Adrenal gland (tissue), 5 donors: ENCODE data around the gene CEACAM3.

Experiments used
- POLR2A ChIP-seq, 2 donors: fragments of 450-650 bp; IDR thresholded peaks; one replicate each; pipeline ENCODE4 v1.6.1; 2017; ENCODE audit warnings: antibody characterized with exemption in 2 of 2, mild to moderate bottlenecking in 2 of 2, moderate library complexity in 1 of 2
- TF ChIP-seq, protein P1 (sequence below), 6 experiments: fragments of 450-650 bp in 4 of 6; fragments of 200-600 bp in 2 of 6; sonication (generic) in 1 of 6; IDR thresholded peaks; 1 replicate in 5 of 6; 2 replicates in 1 of 6; pipeline versions ENCODE4 v1.5.1 to v1.8.0; 2016 to 2021; ENCODE audit warnings: antibody characterized with exemption in 6 of 6, mild to moderate bottlenecking in 2 of 6, moderate library complexity in 1 of 6
- donor health status: DM: no; HTN: no; CAD: no.

DNA sequence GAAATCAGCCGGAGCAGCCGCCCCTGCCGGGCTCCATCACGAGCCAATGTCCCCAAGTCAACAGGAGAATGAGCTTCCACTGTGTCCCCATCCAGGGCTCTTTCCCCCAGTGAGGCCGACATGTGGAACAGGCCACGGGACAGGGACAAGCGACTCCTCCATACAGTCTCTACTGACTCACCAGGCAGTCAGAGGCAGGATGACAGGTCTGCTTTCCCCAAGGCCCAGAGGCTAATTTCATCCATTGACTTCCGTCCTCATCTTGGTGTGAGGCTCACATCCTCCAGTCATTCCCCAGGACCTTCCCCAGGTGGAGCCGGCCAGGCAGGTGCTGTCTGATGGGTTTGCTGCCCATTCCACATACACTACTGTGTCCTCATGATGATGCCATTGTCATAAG is 37.5 kb upstream of the CEACAM3 start:
- TF ChIP-seq, protein P1, sequence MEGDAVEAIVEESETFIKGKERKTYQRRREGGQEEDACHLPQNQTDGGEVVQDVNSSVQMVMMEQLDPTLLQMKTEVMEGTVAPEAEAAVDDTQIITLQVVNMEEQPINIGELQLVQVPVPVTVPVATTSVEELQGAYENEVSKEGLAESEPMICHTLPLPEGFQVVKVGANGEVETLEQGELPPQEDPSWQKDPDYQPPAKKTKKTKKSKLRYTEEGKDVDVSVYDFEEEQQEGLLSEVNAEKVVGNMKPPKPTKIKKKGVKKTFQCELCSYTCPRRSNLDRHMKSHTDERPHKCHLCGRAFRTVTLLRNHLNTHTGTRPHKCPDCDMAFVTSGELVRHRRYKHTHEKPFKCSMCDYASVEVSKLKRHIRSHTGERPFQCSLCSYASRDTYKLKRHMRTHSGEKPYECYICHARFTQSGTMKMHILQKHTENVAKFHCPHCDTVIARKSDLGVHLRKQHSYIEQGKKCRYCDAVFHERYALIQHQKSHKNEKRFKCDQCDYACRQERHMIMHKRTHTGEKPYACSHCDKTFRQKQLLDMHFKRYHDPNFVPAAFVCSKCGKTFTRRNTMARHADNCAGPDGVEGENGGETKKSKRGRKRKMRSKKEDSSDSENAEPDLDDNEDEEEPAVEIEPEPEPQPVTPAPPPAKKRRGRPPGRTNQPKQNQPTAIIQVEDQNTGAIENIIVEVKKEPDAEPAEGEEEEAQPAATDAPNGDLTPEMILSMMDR (IDR thresholded peaks at IDR 0.05) = no peak
- no peak for TF ChIP-seq POLR2A (IDR thresholded peaks at IDR 0.05)
